Measurements from ENCODE around the gene MTNR1A.

Gene MTNR1A

GRCh38 chr4:186485150-186485549 is 70.2 kb downstream of the MTNR1A start:
- DNase-seq, result no peak

GRCh38 chr4:186483656-186484055 is 71.7 kb downstream of the MTNR1A start:
- no peak for DNase-seq
